Trophoblast cell (in vitro differentiated cells and primary cell): ENCODE measurements around the gene RBPJ.

Experiments used
- DNase-seq, 2 donors: peaks; one replicate each; pipeline ENCODE4 v3.0.0-alpha.2; 2016
- H2AFZ ChIP-seq: 2 replicates; pipeline ENCODE4 v1.6.1; 2013; ENCODE audit warnings: low read length, moderate library complexity, mild to moderate bottlenecking; ENCODE audit not compliant: insufficient read depth, poor library complexity
- H2AK5ac ChIP-seq: 2 replicates; pipeline ENCODE4 v1.6.1; 2013; ENCODE audit warnings: mild to moderate bottlenecking, low read length
- H2BK120ac ChIP-seq: 2 replicates; pipeline ENCODE4 v1.6.1; 2013; ENCODE audit warnings: low read length, mild to moderate bottlenecking, moderate library complexity; ENCODE audit not compliant: insufficient read depth, poor library complexity
- H2BK12ac ChIP-seq: 2 replicates; pipeline ENCODE4 v1.6.1; 2013; ENCODE audit warnings: mild to moderate bottlenecking, low read length, moderate library complexity
- H2BK5ac ChIP-seq: 2 replicates; pipeline ENCODE4 v1.6.1; 2013; ENCODE audit warnings: low read length, low read depth, moderate library complexity, mild to moderate bottlenecking; ENCODE audit not compliant: poor library complexity
- H3K14ac ChIP-seq: 2 replicates; pipeline ENCODE4 v1.6.1; 2013; ENCODE audit warnings: mild to moderate bottlenecking, low read length
- H3K18ac ChIP-seq: 2 replicates; pipeline ENCODE4 v1.6.1; 2013; ENCODE audit warnings: mild to moderate bottlenecking, low read length
- H3K23ac ChIP-seq: 2 replicates; pipeline ENCODE4 v1.6.1; 2013; ENCODE audit warnings: low read length
- H3K27ac ChIP-seq: 2 replicates; pipeline ENCODE4 v1.5.1; 2013; ENCODE audit warnings: low read depth, mild to moderate bottlenecking, inconsistent platforms, low read length, moderate library complexity
- H3K27me3 ChIP-seq: 2 replicates; pipeline ENCODE4 v1.6.1; 2013; ENCODE audit warnings: inconsistent platforms, mild to moderate bottlenecking, low read length, moderate library complexity; ENCODE audit not compliant: insufficient read depth
- H3K36me3 ChIP-seq, 2 experiments: 1 replicate in 1 of 2; 2 replicates in 1 of 2; pipeline ENCODE4 v1.6.1; 2013; ENCODE audit warnings: low read length in 2 of 2, mild to moderate bottlenecking in 2 of 2, moderate library complexity in 1 of 2; ENCODE audit not compliant: insufficient read depth in 2 of 2, control insufficient read depth in 1 of 2
- H3K4ac ChIP-seq: 2 replicates; pipeline ENCODE4 v1.6.1; 2013; ENCODE audit warnings: low read depth, mild to moderate bottlenecking, low read length, moderate library complexity
- H3K4me1 ChIP-seq, 2 experiments: 1 replicate in 1 of 2; 2 replicates in 1 of 2; pipeline ENCODE4 v1.6.1; 2013; ENCODE audit warnings: low read length in 2 of 2, mild to moderate bottlenecking in 2 of 2, moderate library complexity in 1 of 2; ENCODE audit not compliant: insufficient read depth in 2 of 2, control insufficient read depth in 1 of 2
- H3K4me2 ChIP-seq: 2 replicates; pipeline ENCODE4 v1.6.1; 2013; ENCODE audit warnings: inconsistent platforms, mild to moderate bottlenecking, low read length, moderate library complexity
- H3K4me3 ChIP-seq: 2 replicates; pipeline ENCODE4 v1.5.1; 2013; ENCODE audit warnings: mild to moderate bottlenecking, low read depth, low read length, inconsistent platforms
- H3K79me1 ChIP-seq: one replicate; pipeline ENCODE4 v1.6.1; 2013; ENCODE audit warnings: low read length
- H3K79me2 ChIP-seq: 2 replicates; pipeline ENCODE4 v1.6.1; 2013; ENCODE audit warnings: low read length, mild to moderate bottlenecking; ENCODE audit not compliant: control insufficient read depth, insufficient read depth, poor library complexity
- H3K9ac ChIP-seq: 2 replicates; pipeline ENCODE4 v1.6.1; 2013; ENCODE audit warnings: mild to moderate bottlenecking, low read length
- H3K9me3 ChIP-seq: 2 replicates; pipeline ENCODE4 v1.6.1; 2013; ENCODE audit warnings: low read depth, mild to moderate bottlenecking, control low read depth, inconsistent platforms, low read length; ENCODE audit not compliant: insufficient read depth
- H4K12ac ChIP-seq: 2 replicates; pipeline ENCODE4 v1.6.1; 2013; ENCODE audit warnings: low read depth, mild to moderate bottlenecking, low read length, moderate library complexity
- H4K8ac ChIP-seq: 2 replicates; pipeline ENCODE4 v1.6.1; 2013; ENCODE audit warnings: low read depth, mild to moderate bottlenecking, low read length, moderate library complexity
- H4K91ac ChIP-seq: one replicate; pipeline ENCODE4 v1.6.1; 2013; ENCODE audit warnings: low read depth, mild to moderate bottlenecking, low read length, moderate library complexity
- WGBS: extraction: QIAGEN DNeasy Blood & Tissue Kit; methylation state at CpG from one replicate; pipeline ENCODE4 v1.1.7; 2013; ENCODE audit warnings: missing lambda C conversion rate; ENCODE audit not compliant: insufficient read length, insufficient coverage; ENCODE audit errors: extremely low coverage; 5-methylcytosine and 5-hydroxymethylcytosine counted together

The RBPJ gene

GRCh38 chr4:26342328-26343037 is 21.7 kb downstream of the RBPJ start:
- peak; percentile 65 to 88 for DNase-seq
- H3K79me1 ChIP-seq = no peaks in the 10 kb centered on the region
- H2BK5ac ChIP-seq = no peak overlapping the region
- H3K4ac ChIP-seq = no peak overlapping the region
- no peak overlapping the region for H3K4me2 ChIP-seq
- no peaks in the 10 kb centered on the region for H3K36me3 ChIP-seq
- H3K27me3 ChIP-seq = no peaks in the 10 kb centered on the region
- no peak overlapping the region for H2AK5ac ChIP-seq
- H4K91ac ChIP-seq = no peak overlapping the region
- H3K4me3 ChIP-seq = no peak overlapping the region
- no CpG with 5 or more reads among the region's 3 CpGs for WGBS
- H2BK12ac ChIP-seq = no peak overlapping the region
- no peaks in the 10 kb centered on the region for H3K9me3 ChIP-seq
- no peak overlapping the region for H4K8ac ChIP-seq
- H3K23ac ChIP-seq = no peak overlapping the region
- no peak overlapping the region for H3K9ac ChIP-seq
- H3K79me2 ChIP-seq = peaks cover 9% of the 10 kb centered on the region
- H4K12ac ChIP-seq = no peak overlapping the region
- H2AFZ ChIP-seq = no peak overlapping the region
- peaks cover 6 to 14% of the 10 kb centered on the region in 2 experiments for H3K4me1 ChIP-seq
- H3K14ac ChIP-seq = no peak overlapping the region
- no peak overlapping the region for H3K18ac ChIP-seq
- H2BK120ac ChIP-seq = no peak overlapping the region
- H3K27ac ChIP-seq = peak overlapping the region; percentile 71

- peak in 1 of 2 donors; percentile 52 for DNase-seq
- H3K27me3 ChIP-seq = no peaks in the 10 kb centered on the region
- H3K36me3 ChIP-seq = no peaks in the 10 kb centered on the region
- no peak overlapping the region for H4K12ac ChIP-seq
- H2AK5ac ChIP-seq = no peak overlapping the region
- H3K18ac ChIP-seq = no peak overlapping the region
- peak overlapping the region; percentile 71 for H3K27ac ChIP-seq
- no peak overlapping the region for H3K4me2 ChIP-seq
- no CpG with 5 or more reads among the region's 3 CpGs for WGBS
- H3K79me1 ChIP-seq = no peaks in the 10 kb centered on the region
- H3K4me1 ChIP-seq = peaks cover 6 to 14% of the 10 kb centered on the region in 2 experiments
- H3K14ac ChIP-seq = no peak overlapping the region
- H4K8ac ChIP-seq = no peak overlapping the region
- H3K9me3 ChIP-seq = no peaks in the 10 kb centered on the region
- H3K4ac ChIP-seq = no peak overlapping the region
- H2BK120ac ChIP-seq = no peak overlapping the region
- H4K91ac ChIP-seq = no peak overlapping the region
- no peak overlapping the region for H2AFZ ChIP-seq
- no peak overlapping the region for H2BK12ac ChIP-seq
- peaks cover 7% of the 10 kb centered on the region for H3K79me2 ChIP-seq
- H3K4me3 ChIP-seq = no peak overlapping the region
- no peak overlapping the region for H3K9ac ChIP-seq
- no peak overlapping the region for H2BK5ac ChIP-seq
- no peak overlapping the region for H3K23ac ChIP-seq
These were observed 22.2 kb downstream of the RBPJ start for GRCh38 chr4:26343038-26343398.

- H2BK12ac ChIP-seq = no peak overlapping the region
- no peaks in the 10 kb centered on the region for H3K27me3 ChIP-seq
- H3K79me2 ChIP-seq = peaks cover 9% of the 10 kb centered on the region
- peaks cover 3 to 12% of the 10 kb centered on the region in 2 experiments for H3K4me1 ChIP-seq
- no peak overlapping the region for H3K18ac ChIP-seq
- no peak overlapping the region for H2BK5ac ChIP-seq
- no peak overlapping the region for H3K9ac ChIP-seq
- WGBS = no CpG with 5 or more reads among the region's 4 CpGs
- no peak overlapping the region for H3K4ac ChIP-seq
- H3K36me3 ChIP-seq = no peaks in the 10 kb centered on the region
- no peak overlapping the region for H3K4me2 ChIP-seq
- no peak overlapping the region for H4K91ac ChIP-seq
- no peaks in the 10 kb centered on the region for H3K9me3 ChIP-seq
- H3K14ac ChIP-seq = no peak overlapping the region
- DNase-seq = no peak
- no peak overlapping the region for H2AFZ ChIP-seq
- no peaks in the 10 kb centered on the region for H3K79me1 ChIP-seq
- H3K4me3 ChIP-seq = no peak overlapping the region
- H3K27ac ChIP-seq = no peak overlapping the region
- no peak overlapping the region for H3K23ac ChIP-seq
- no peak overlapping the region for H4K8ac ChIP-seq
- no peak overlapping the region for H2AK5ac ChIP-seq
- no peak overlapping the region for H2BK120ac ChIP-seq
- H4K12ac ChIP-seq = no peak overlapping the region
These were observed 24.2 kb downstream of the RBPJ start for GRCh38 chr4:26344901-26345564.

GRCh38 chr4:26345565-26345938 is 24.7 kb downstream of the RBPJ start:
- H3K4me1 ChIP-seq = peaks cover 3 to 10% of the 10 kb centered on the region in 2 experiments
- no CpG with 5 or more reads among the region's 3 CpGs for WGBS

More at GRCh38 chr4:26345565-26345938, 24.7 kb downstream of the RBPJ start:
- Histone ChIP-seq H3K14ac (no peak overlapping the region), H3K18ac (no peak overlapping the region), H4K91ac (no peak overlapping the region), H2AFZ (no peak overlapping the region), H3K79me2 (peaks cover 9% of the 10 kb centered on the region), H4K12ac (no peak overlapping the region), H3K23ac (no peak overlapping the region), H2BK120ac (no peak overlapping the region), H3K79me1 (no peaks in the 10 kb centered on the region), H3K4ac (peak overlapping the region; percentile 21), H3K36me3 (no peaks in the 10 kb centered on the region), H2BK12ac (no peak overlapping the region), H2AK5ac (no peak overlapping the region), H3K4me2 (no peak overlapping the region), H2BK5ac (no peak overlapping the region), H3K4me3 (no peak overlapping the region), H4K8ac (no peak overlapping the region), H3K27ac (no peak overlapping the region), H3K9me3 (no peaks in the 10 kb centered on the region), H3K9ac (no peak overlapping the region), H3K27me3 (no peaks in the 10 kb centered on the region)
- no peak for DNase-seq
